ENCODE measurements around the gene AHDC1. TPM values are rescaled to one million over a fixed set of nuclear protein-coding genes. Genes with fewer than 3 reads are reported as not detected.
"Not testable (repeated sequence)": the region's sequence is repeated elsewhere in the genome, so short reads cannot be mapped to it uniquely, and the experiment has no call there.

AHDC1 gene
- total RNA-seq, 2 donors from 2014 or later: 13.5 to 14.2 TPM

- no peak for ATAC-seq
- no peak for TF ChIP-seq CTCF (IDR thresholded peaks at IDR 0.05)
- no peaks in the 10 kb centered on the region for H3K27me3 ChIP-seq
- H3K4me3 ChIP-seq: no peak overlapping the region
- peak overlapping the region in 1 of 4 donors; percentile 25 for H3K27ac ChIP-seq
- 61 to 74% methylated on average over 3 of the region's 3 CpGs for WGBS, 2 donors
- intact Hi-C loops (cut with DNase I): no loop called here
- H3K9me3 ChIP-seq: no peaks in the 10 kb centered on the region
- no peak for DNase-seq
- H3K4me1 ChIP-seq: peaks cover under 1% of the 10 kb centered on the region
- H3K36me3 ChIP-seq (replicated peaks in 1 of 2; ENCODE audit: insufficient read depth in 1 of 2, low read depth in 2 of 2): no peaks in the 10 kb centered on the region
These were observed 24.8 kb upstream of the AHDC1 start for GRCh38 chr1:27628712-27629111.

DNA sequence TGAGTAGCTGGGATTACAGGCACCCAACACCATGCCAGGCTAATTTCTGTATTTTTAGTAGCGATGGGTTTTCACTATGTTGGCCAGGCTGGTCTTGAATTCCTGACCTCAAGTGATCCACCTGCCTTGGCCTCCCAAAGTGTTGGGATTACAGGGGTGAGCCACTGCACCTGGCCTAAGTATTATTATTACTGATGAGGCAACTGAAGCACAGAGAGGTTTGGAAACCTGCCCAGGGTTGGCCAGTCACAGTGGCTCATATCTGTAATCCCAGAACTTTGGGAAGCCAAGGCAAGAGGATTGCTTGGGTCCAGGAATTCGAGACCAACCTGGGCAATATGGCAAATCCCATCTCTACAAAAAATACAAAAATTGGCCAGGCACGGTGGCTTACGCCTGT lies 23.8 kb upstream of the AHDC1 start:
- H3K27me3 ChIP-seq; ATAC-seq; H3K4me3 ChIP-seq; H3K9me3 ChIP-seq; H3K27ac ChIP-seq; DNase-seq; H3K36me3 ChIP-seq (replicated peaks in 1 of 2; ENCODE audit: insufficient read depth in 1 of 2, low read depth in 2 of 2); intact Hi-C loops (cut with DNase I); H3K4me1 ChIP-seq: not testable (repeated sequence)
- 74 to 82% methylated on average over 4 of the region's 4 CpGs for WGBS, 2 donors

- no peak overlapping the region for H3K4me3 ChIP-seq
- ATAC-seq (no peak), DNase-seq (no peak)
- H3K9me3 ChIP-seq: no peaks in the 10 kb centered on the region
- WGBS, 2 donors: 87 to 90% methylated on average over 5 of the region's 5 CpGs
- intact Hi-C loops (cut with DNase I): no loop called here
- H3K4me1 ChIP-seq: no peaks in the 10 kb centered on the region
- peak overlapping the region in 1 of 4 donors; percentile 56 for H3K27ac ChIP-seq
- no peak for TF ChIP-seq CTCF (IDR thresholded peaks at IDR 0.05)
- no peak for TF ChIP-seq POLR2A (IDR thresholded peaks at IDR 0.05)
- H3K36me3 ChIP-seq (replicated peaks in 1 of 2; ENCODE audit: insufficient read depth in 1 of 2, low read depth in 2 of 2): no peaks in the 10 kb centered on the region
- H3K27me3 ChIP-seq: no peaks in the 10 kb centered on the region
These were observed 23.1 kb upstream of the AHDC1 start for GRCh38 chr1:27627061-27627460.

DNA sequence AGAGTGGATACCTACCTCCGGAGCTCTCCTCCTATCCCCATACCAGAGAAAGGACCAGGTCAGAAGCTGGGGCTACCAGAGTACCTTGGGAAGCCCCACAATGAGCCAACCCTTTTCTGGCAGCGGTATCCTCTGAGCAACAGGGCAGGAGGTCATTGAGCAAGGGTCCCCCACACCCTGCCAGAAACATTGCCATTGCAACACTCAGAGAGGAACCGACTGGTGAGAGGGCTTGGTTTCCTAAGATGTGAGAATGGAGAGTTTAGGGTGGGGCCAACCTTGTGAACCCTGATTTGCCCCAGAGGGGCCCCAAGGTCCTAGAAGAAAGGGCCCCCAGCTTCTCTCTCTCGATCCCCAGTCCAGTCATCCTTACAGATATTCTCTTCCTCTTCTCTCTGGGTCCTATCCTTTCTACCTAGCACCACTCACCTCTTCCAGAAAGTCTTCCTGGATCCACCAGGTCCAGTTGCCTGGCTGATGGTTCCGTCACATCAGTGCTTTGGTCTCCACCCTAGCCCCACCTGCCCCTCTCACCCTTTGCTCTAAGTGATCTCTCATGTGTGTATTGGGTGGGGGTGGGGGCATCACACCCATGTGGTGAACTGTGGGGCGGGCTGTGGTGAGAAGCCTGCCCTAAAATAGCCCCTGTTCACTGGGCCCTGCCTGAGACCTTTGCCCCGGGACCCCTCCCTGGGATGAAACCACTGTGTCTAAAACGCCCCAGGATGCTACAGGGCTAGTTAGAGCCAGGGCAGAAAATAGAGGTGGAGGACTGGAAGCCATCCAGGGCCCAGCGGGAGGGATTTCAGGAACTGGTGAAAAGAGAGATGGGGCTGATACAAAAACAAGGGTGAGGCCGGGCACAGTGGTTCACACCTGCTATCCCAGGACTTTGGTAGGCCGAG lies 22.3 kb upstream of the AHDC1 start:
- H3K27me3 ChIP-seq: no peaks in the 10 kb centered on the region
- no peaks in the 10 kb centered on the region for H3K9me3 ChIP-seq
- peak overlapping the region in 1 of 4 donors; percentile 56 for H3K27ac ChIP-seq
- intact Hi-C loops (cut with DNase I): no loop called here
- DNase-seq: peak in 1 of 4 donors; percentile 67
- TF ChIP-seq POLR2A (IDR thresholded peaks at IDR 0.05) (no peak), CTCF (IDR thresholded peaks at IDR 0.05) (no peak)
- peaks cover 5% of the 10 kb centered on the region for H3K4me1 ChIP-seq
- 72 to 83% methylated on average over 11 of the region's 11 CpGs for WGBS, 2 donors
- no peaks in the 10 kb centered on the region for H3K36me3 ChIP-seq (replicated peaks in 1 of 2; ENCODE audit: insufficient read depth in 1 of 2, low read depth in 2 of 2)
- no peak overlapping the region for H3K4me3 ChIP-seq
- no peak for ATAC-seq

GRCh38 chr1:27624467-27625178 lies 20.7 kb upstream of the AHDC1 start:
- no peak for ATAC-seq
- no peaks in the 10 kb centered on the region for H3K27me3 ChIP-seq
- H3K4me3 ChIP-seq: no peak overlapping the region
- intact Hi-C loops (cut with DNase I): no loop called here
- TF ChIP-seq CTCF (IDR thresholded peaks at IDR 0.05): no peak
- TF ChIP-seq POLR2A (IDR thresholded peaks at IDR 0.05): no peak
- H3K36me3 ChIP-seq (replicated peaks in 1 of 2; ENCODE audit: insufficient read depth in 1 of 2, low read depth in 2 of 2): no peaks in the 10 kb centered on the region
- 54 to 56% methylated on average over 7 of the region's 7 CpGs for WGBS, 2 donors
- DNase-seq: no peak
- H3K9me3 ChIP-seq: no peaks in the 10 kb centered on the region
- H3K27ac ChIP-seq: no peak overlapping the region
- peaks cover 7% of the 10 kb centered on the region for H3K4me1 ChIP-seq
